Transverse colon (tissue), 4 donors: Measurements from ENCODE around the gene NAGLU. TPM values are rescaled to one million over a fixed set of nuclear protein-coding genes. Genes with fewer than 3 reads are reported as not detected.
A peak's percentile ranks its signal among the peaks of the same experiment; 100 is the strongest.

Source experiments
- DNase-seq: peaks from one replicate; pipeline ENCODE4 v3.0.0-alpha.2; 2019
- H3K27ac ChIP-seq, 4 donors: fragments of 200-600 bp; sonication (generic); 2 replicates each; pipeline ENCODE4 v1.5.1; 2016 to 2018; ENCODE audit warnings: inconsistent platforms in 4 of 4
- H3K27me3 ChIP-seq: fragments of 200-600 bp; sonication (generic); 2 replicates; pipeline ENCODE4 v1.5.1; 2017; ENCODE audit warnings: inconsistent platforms
- H3K36me3 ChIP-seq, 4 donors: fragments of 200-600 bp; sonication (generic); 2 replicates each; pipeline ENCODE4 v1.5.1; 2017 to 2019; ENCODE audit warnings: inconsistent platforms in 4 of 4
- H3K4me1 ChIP-seq, 4 donors: fragments of 200-600 bp; sonication (generic); 2 replicates each; pipeline ENCODE4 v1.5.1; 2017 to 2020; ENCODE audit warnings: inconsistent platforms in 4 of 4
- H3K4me3 ChIP-seq, 4 donors: fragments of 200-600 bp; sonication (generic); 1 replicate in 1 of 4; 2 replicates in 3 of 4; pipeline versions ENCODE4 v1.5.1 to v1.6.1; 2017 to 2019; ENCODE audit warnings: inconsistent platforms in 4 of 4
- H3K9me3 ChIP-seq, 2 donors: fragments of 200-600 bp; sonication (generic); 2 replicates each; pipeline ENCODE4 v1.5.1; 2017 to 2019; ENCODE audit warnings: inconsistent platforms in 2 of 2
- EP300 ChIP-seq: sonication (generic); formaldehyde crosslinking; IDR thresholded peaks from one replicate; pipeline ENCODE4 v1.6.1; 2017; ENCODE audit warnings: antibody characterized with exemption, low read depth
- POLR2A ChIP-seq: fragments of 450-650 bp; IDR thresholded peaks from one replicate; pipeline ENCODE4 v1.6.1; 2016; ENCODE audit warnings: antibody characterized with exemption, mild to moderate bottlenecking, moderate library complexity
- POLR2AphosphoS5 ChIP-seq, 3 donors: sonication (generic); formaldehyde crosslinking; IDR thresholded peaks; one replicate each; pipeline ENCODE4 v1.6.1; 2016; ENCODE audit warnings: antibody characterized with exemption in 3 of 3
- WGBS, 2 donors: methylation state at CpG; one replicate each; pipeline ENCODE4 v1.1.5; 2018; ENCODE audit warnings: low coverage in 1 of 2; 5-methylcytosine and 5-hydroxymethylcytosine counted together
- in situ Hi-C, 4 donors: fragments of 200-750 bp; cut with MboI; loops; one replicate each; pipeline versions ENCODE4 v1.15.0 to v1.15.1; 2017; ENCODE audit warnings: low sequenced_read_pairs in 3 of 4, low pct_ligation_motif_present in 1 of 4, low pct_unique_long_range_greater_than_20kb in 1 of 4
- intact Hi-C: fragments of 100-400 bp; cut with DNase I; formaldehyde crosslinking; loops from one replicate; pipeline ENCODE4 v1.15.1; 2023; ENCODE audit warnings: low total_unique reads
- total RNA-seq, 4 donors: library from RNA; depleted of rRNA; stranded (reverse); fragments of >200 nt; gene quantifications; one replicate each; pipeline ENCODE4 v1.1.0, GENCODE V29; 2016
- TF ChIP-seq, protein P1 (sequence below), 5 experiments: fragments of 200-600 bp in 3 of 5; fragments of 450-650 bp in 2 of 5; sonication (generic) in 3 of 5; IDR thresholded peaks; 1 replicate in 2 of 5; 2 replicates in 3 of 5; pipeline ENCODE4 v1.5.1; 2016 to 2017; ENCODE audit warnings: antibody characterized with exemption in 5 of 5, inconsistent platforms in 3 of 5, mild to moderate bottlenecking in 2 of 5, moderate library complexity in 1 of 5

The NAGLU gene
- total RNA-seq, 4 donors from 2014 or later, result 35.4 to 95.7 (median 66.2) TPM

DNA sequence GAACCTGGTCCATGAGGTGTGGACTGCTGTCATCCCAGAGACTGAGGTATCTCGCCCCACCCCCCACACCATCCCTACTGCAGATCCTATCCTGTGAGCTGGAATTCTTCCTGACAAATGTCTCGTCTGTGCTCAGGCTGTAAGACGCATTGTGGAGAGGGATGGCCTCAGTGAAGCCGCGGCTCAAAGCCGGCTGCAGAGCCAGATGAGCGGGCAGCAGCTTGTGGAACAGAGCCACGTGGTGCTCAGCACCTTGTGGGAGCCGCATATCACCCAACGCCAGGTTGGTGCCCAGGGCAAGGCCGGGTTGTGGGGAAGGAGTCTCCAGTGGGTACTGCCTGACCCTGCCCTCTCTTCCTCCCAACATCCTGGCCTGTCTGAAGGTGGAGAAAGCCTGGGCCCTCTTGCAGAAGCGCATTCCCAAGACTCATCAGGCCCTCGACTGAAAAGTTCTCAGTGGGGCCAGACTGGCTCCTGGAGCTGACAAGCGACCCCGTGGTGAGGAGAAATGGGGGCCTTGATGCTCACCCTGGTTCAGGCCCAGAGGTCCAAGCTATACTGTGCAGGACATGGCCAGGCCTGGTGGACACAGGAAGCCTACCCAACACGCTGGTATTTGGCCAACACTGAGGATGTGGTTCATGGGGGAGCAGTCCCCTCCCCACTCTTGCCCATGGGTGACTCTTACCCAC is 29.6 kb downstream of the NAGLU start:
- Histone ChIP-seq H3K4me1 (peaks cover 18 to 49% (median 45%) of the 10 kb centered on the region in 4 donors), H3K27ac (peak overlapping the region; percentile 87 to 96 (median 94)), H3K9me3 (no peaks in the 10 kb centered on the region), H3K27me3 (no peaks in the 10 kb centered on the region), H3K4me3 (no peak overlapping the region), H3K36me3 (peaks cover 0 to 26% (median 15%) of the 10 kb centered on the region in 4 donors)
- in situ Hi-C loops, result no loop called here
- intact Hi-C loops, result no loop called here
- 60 to 91% methylated on average over 1 to 16 of the region's 16 CpGs for WGBS, 2 donors
- no peak for DNase-seq
- no peak for TF ChIP-seq POLR2AphosphoS5 (IDR thresholded peaks at IDR 0.05)
- TF ChIP-seq POLR2A, result no peak
- TF ChIP-seq, protein P1, sequence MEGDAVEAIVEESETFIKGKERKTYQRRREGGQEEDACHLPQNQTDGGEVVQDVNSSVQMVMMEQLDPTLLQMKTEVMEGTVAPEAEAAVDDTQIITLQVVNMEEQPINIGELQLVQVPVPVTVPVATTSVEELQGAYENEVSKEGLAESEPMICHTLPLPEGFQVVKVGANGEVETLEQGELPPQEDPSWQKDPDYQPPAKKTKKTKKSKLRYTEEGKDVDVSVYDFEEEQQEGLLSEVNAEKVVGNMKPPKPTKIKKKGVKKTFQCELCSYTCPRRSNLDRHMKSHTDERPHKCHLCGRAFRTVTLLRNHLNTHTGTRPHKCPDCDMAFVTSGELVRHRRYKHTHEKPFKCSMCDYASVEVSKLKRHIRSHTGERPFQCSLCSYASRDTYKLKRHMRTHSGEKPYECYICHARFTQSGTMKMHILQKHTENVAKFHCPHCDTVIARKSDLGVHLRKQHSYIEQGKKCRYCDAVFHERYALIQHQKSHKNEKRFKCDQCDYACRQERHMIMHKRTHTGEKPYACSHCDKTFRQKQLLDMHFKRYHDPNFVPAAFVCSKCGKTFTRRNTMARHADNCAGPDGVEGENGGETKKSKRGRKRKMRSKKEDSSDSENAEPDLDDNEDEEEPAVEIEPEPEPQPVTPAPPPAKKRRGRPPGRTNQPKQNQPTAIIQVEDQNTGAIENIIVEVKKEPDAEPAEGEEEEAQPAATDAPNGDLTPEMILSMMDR (IDR thresholded peaks at IDR 0.05), result no peak
- no peak for TF ChIP-seq EP300

DNA sequence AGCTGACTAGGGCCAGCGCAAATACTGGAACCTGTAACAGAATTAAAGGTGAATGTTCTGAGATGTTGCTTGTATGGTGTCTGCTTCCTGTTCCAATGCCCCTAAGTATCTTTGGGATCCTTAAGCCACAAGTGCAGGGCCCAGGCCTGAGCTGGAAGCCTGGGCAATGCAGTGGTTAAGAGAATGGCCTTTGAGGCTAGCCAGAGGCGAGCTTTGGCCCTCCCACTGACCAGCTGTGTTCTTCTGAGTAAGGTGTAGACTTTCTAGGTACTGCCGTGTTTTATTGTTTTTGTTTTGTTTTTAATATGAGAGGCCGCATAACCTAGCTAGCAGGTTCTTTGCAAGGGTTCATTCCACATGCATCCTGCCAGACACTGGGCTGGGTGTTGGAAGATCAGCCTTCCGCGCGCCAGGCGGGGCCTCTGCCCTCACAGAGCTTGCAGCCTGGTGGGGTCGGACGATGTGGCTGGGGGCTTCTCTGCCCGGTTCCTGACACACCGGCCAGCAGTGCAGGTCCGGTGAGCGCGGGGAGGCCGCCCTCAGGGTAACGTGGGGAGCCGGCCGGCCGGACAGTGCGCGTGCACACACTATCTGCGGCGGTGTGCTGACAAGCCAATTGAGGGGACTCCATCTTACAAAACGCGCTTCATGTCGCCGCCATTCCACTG is 30.3 kb downstream of the NAGLU start:
- Histone ChIP-seq H3K9me3 (no peaks in the 10 kb centered on the region), H3K4me1 (peaks cover 18 to 46% (median 42%) of the 10 kb centered on the region in 4 donors), H3K27me3 (no peaks in the 10 kb centered on the region), H3K4me3 (peak overlapping the region; percentile 1 to 80 (median 72)), H3K36me3 (peaks cover 0 to 32% (median 17%) of the 10 kb centered on the region in 4 donors), H3K27ac (peak overlapping the region; percentile 87 to 96 (median 94))
- TF ChIP-seq, protein P1 (IDR thresholded peaks at IDR 0.05), result no peak
- no peak for TF ChIP-seq POLR2AphosphoS5 (IDR thresholded peaks at IDR 0.05)
- TF ChIP-seq POLR2A, result no peak
- TF ChIP-seq EP300, result no peak
- intact Hi-C loops, result no loop called here
- in situ Hi-C loops, result no loop called here
- peak; percentile 34 for DNase-seq
- 63 to 100% methylated on average over 1 to 28 of the region's 28 CpGs for WGBS, 2 donors

DNA sequence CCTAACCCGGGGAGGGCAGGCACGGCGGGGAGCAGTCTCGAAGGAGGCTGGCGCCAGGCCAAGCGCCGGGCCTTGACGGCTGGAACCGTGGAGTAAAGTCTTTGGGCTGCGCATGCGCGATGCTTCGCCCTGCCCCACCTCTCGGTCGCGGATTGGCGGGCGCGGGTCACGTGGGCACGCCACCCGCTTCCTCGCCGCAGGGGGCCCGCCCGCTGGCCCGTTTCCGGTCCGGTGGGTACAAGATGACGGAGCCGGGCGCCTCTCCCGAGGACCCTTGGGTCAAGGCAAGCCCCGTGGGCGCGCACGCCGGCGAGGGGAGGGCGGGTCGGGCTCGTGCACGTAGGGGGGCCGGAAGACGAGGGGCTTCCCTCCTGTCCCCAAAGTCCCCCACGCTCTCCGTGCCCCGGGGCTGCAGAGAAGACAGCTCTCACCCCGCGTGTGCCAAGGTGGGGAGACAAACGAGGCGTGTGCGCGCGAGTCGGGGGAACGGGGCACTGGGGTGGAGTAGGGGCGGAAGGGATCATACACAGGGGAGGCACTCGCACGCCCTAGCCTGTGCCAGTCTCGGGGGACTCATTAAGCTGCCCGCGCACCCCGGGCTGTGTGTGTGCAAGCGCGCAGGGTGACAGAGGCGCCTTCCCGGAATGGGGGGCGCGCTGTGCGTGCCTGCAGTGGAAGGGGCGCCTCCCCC is 31.0 kb downstream of the NAGLU start, which contains the start of gene MLX:
Gene MLX, plus strand, starts transcription at position 218 of the 691 bp plus-strand sequence. Its CDS starts 25 bp downstream, at position 243.
- no peaks in the 10 kb centered on the region for H3K27me3 ChIP-seq
- intact Hi-C loops, result no loop called here
- H3K4me1 ChIP-seq, result peaks cover 16 to 41% (median 39%) of the 10 kb centered on the region in 4 donors
- H3K27ac ChIP-seq, result peak within 1 kb of the TSS; percentile 87 to 96 (median 94)
- peak within 1 kb of the TSS; percentile 65 to 80 (median 78) for H3K4me3 ChIP-seq
- TF ChIP-seq EP300, result no peak
- TF ChIP-seq, protein P1 (IDR thresholded peaks at IDR 0.05), result peak in 1 of 5 experiments; percentile 9
- TF ChIP-seq POLR2AphosphoS5 (IDR thresholded peaks at IDR 0.05), result peak; percentile 85 to 93 (median 88)
- TF ChIP-seq POLR2A, result peak; percentile 29
- 1% methylated on average over 55 of the region's 72 CpGs; no CpG with 5 or more reads in 1 of the 2 donors for WGBS, 2 donors
- peak; percentile 96 for DNase-seq
- H3K9me3 ChIP-seq, result no peaks in the 10 kb centered on the region
- in situ Hi-C loops, result no loop called here
- peaks cover 0 to 39% (median 20%) of the 10 kb centered on the region in 4 donors for H3K36me3 ChIP-seq
